ENCODE results near the gene STK32A. TPM values are rescaled to one million over a fixed set of nuclear protein-coding genes. Genes with fewer than 3 reads are reported as not detected.

Gene STK32A
- total RNA-seq, 1 experiment from 2014 or later = 6.8 TPM

DNA sequence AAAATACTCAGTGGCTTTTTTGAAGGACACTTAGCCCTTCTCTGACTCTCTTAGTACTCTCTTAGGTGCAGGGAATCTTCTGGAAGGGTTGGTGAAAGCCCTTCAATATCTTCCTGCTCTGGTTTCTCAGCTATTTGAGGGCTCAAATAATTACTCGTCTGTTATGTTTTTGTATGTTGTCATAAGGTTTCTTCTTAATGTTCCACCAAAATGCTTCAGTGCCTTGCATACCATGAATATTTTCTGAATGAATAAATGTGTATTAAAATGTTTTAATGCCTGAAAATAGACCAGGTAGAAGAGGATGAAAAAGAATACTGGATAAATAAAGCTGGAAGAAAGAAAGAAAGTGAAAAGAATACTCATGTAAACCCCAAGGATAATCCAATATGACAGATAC, 124.3 kb downstream of the STK32A start:
- Histone ChIP-seq H3K9me2 (replicated peaks; ENCODE audit: low read length) (no peaks in the 10 kb centered on the region), H3K36me3 (ENCODE audit: low read depth, low read length) (no peaks in the 10 kb centered on the region), H3K4me2 (ENCODE audit: low read length) (peak overlapping the region; percentile 51; the same call in 1 of the 2 replicates), H3K9ac (ENCODE audit: low read length) (no peak overlapping the region), H3F3A (ENCODE audit: low read length, unreplicated experiment) (no peaks in the 10 kb centered on the region), H3K4me3 (ENCODE audit: low read length) (no peak overlapping the region), H4K20me1 (ENCODE audit: low read length) (no peaks in the 10 kb centered on the region), H3K9me3 (ENCODE audit: low read length) (no peaks in the 10 kb centered on the region), H3K4me1 (ENCODE audit: insufficient read depth, low read length) (peaks cover 35% of the 10 kb centered on the region), H3K27me3 (ENCODE audit: low read length) (no peaks in the 10 kb centered on the region), H2AFZ (ENCODE audit: low read length) (no peak overlapping the region), H3K27ac (ENCODE audit: low read length) (no peak overlapping the region), H3K79me2 (ENCODE audit: low read length) (no peaks in the 10 kb centered on the region)
- TF ChIP-seq EZH2 (IDR thresholded peaks at IDR 0.05; ENCODE audit: low read length, unreplicated experiment) (no peak), EZH2phosphoT487 (IDR thresholded peaks at IDR 0.05; ENCODE audit: borderline replicate concordance, low read length) (no peak)
- TF ChIP-seq, protein P1, sequence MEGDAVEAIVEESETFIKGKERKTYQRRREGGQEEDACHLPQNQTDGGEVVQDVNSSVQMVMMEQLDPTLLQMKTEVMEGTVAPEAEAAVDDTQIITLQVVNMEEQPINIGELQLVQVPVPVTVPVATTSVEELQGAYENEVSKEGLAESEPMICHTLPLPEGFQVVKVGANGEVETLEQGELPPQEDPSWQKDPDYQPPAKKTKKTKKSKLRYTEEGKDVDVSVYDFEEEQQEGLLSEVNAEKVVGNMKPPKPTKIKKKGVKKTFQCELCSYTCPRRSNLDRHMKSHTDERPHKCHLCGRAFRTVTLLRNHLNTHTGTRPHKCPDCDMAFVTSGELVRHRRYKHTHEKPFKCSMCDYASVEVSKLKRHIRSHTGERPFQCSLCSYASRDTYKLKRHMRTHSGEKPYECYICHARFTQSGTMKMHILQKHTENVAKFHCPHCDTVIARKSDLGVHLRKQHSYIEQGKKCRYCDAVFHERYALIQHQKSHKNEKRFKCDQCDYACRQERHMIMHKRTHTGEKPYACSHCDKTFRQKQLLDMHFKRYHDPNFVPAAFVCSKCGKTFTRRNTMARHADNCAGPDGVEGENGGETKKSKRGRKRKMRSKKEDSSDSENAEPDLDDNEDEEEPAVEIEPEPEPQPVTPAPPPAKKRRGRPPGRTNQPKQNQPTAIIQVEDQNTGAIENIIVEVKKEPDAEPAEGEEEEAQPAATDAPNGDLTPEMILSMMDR (conservative IDR thresholded peaks at IDR 0.05; ENCODE audit: low read depth, low read length) = no peak
- CTCF ChIA-PET = no interaction called here
- no TSS peak for BruUV-seq (replicated peaks)
- intact Hi-C loops (cut with micrococcal nuclease) = loop anchor here (1.0 kb wide), 1 partner anchor 11 kb away; no protein-coding TSS in a partner anchor
- ATAC-seq (peak; percentile 48), DNase-seq (peak; percentile 12)
- POLR2A ChIA-PET (ENCODE audit: unreplicated experiment) = no interaction called here

DNA sequence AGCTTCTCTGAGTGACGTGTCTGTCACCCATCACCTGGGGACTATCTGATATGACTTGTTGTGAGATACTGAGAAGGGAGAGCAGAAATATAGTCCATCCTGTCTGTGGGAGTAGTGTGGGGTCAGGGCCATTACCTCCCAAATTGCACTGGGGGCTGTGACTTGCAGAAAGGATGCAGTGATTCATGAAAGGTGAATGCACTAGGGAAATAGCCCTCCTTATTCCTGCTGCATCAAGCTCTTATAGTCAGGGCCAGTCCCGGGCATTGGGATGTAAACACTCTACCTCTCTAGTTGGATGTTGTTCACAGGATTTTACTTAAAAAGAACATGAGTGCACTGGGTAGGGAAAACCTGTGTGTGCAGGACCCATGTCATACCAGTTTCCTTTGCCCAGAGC, 124.8 kb downstream of the STK32A start:
- no TSS peak for BruUV-seq (replicated peaks)
- CTCF ChIA-PET = no interaction called here

DNA sequence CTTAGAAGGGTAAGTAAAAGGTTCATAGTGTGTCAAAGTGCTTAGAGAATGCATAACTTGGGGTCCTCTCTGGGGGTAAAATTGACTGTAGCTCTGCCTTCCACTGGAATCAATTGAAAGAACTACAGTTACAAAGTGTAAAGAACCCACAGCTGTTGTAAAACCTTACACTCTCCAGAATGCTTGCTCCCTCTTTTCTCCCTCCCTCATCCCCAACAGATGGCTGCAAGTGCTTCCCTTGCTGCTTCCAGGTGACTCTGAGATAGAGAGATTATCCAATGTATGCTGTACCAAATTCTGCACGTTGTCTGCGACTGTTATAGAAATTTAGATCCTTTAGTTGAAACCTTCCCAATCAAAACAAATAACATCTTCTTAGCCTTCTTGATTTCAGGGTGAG, 126.0 kb downstream of the STK32A start:
- H3K79me2 ChIP-seq (ENCODE audit: low read length) = no peaks in the 10 kb centered on the region
- TF ChIP-seq EZH2phosphoT487 (IDR thresholded peaks at IDR 0.05; ENCODE audit: borderline replicate concordance, low read length) (no peak), EZH2 (IDR thresholded peaks at IDR 0.05; ENCODE audit: low read length, unreplicated experiment) (no peak)
- TF ChIP-seq, protein P1 (conservative IDR thresholded peaks at IDR 0.05; ENCODE audit: low read depth, low read length) = no peak
- ATAC-seq (no peak), DNase-seq (no peak)
- H3K9me3 ChIP-seq (ENCODE audit: low read length) = no peaks in the 10 kb centered on the region
- H3K9ac ChIP-seq (ENCODE audit: low read length) = no peak overlapping the region
- BruUV-seq (replicated peaks) = no TSS peak
- no peak overlapping the region for H3K4me2 ChIP-seq (ENCODE audit: low read length)
- intact Hi-C loops (cut with micrococcal nuclease) = no loop called here
- H3K36me3 ChIP-seq (ENCODE audit: low read depth, low read length) = no peaks in the 10 kb centered on the region
- POLR2A ChIA-PET (ENCODE audit: unreplicated experiment) = no interaction called here
- CTCF ChIA-PET = no interaction called here
- no peaks in the 10 kb centered on the region for H4K20me1 ChIP-seq (ENCODE audit: low read length)
- H3K4me1 ChIP-seq (ENCODE audit: insufficient read depth, low read length) = peaks cover 35% of the 10 kb centered on the region
- no peak overlapping the region for H2AFZ ChIP-seq (ENCODE audit: low read length)
- no peak overlapping the region for H3K27ac ChIP-seq (ENCODE audit: low read length)
- no peaks in the 10 kb centered on the region for H3K27me3 ChIP-seq (ENCODE audit: low read length)
- no peaks in the 10 kb centered on the region for H3F3A ChIP-seq (ENCODE audit: low read length, unreplicated experiment)
- H3K9me2 ChIP-seq (replicated peaks; ENCODE audit: low read length) = no peaks in the 10 kb centered on the region
- no peak overlapping the region for H3K4me3 ChIP-seq (ENCODE audit: low read length)

More for the DNA sequence above, 124.8 kb downstream of the STK32A start:
- POLR2A ChIA-PET (ENCODE audit: unreplicated experiment) = no interaction called here
- TF ChIP-seq, protein P1 (conservative IDR thresholded peaks at IDR 0.05; ENCODE audit: low read depth, low read length) = no peak
- TF ChIP-seq EZH2phosphoT487 (IDR thresholded peaks at IDR 0.05; ENCODE audit: borderline replicate concordance, low read length) = no peak
- TF ChIP-seq EZH2 (IDR thresholded peaks at IDR 0.05; ENCODE audit: low read length, unreplicated experiment) = no peak
- Histone ChIP-seq H3K4me1 (ENCODE audit: insufficient read depth, low read length) (peaks cover 35% of the 10 kb centered on the region), H3K27me3 (ENCODE audit: low read length) (no peaks in the 10 kb centered on the region), H3K9me3 (ENCODE audit: low read length) (no peaks in the 10 kb centered on the region), H4K20me1 (ENCODE audit: low read length) (no peaks in the 10 kb centered on the region), H3K4me2 (ENCODE audit: low read length) (peak overlapping the region; percentile 51; the same call in 1 of the 2 replicates), H3F3A (ENCODE audit: low read length, unreplicated experiment) (no peaks in the 10 kb centered on the region), H3K36me3 (ENCODE audit: low read depth, low read length) (no peaks in the 10 kb centered on the region), H3K9ac (ENCODE audit: low read length) (no peak overlapping the region), H3K79me2 (ENCODE audit: low read length) (no peaks in the 10 kb centered on the region), H2AFZ (ENCODE audit: low read length) (no peak overlapping the region), H3K27ac (ENCODE audit: low read length) (no peak overlapping the region), H3K9me2 (replicated peaks; ENCODE audit: low read length) (no peaks in the 10 kb centered on the region), H3K4me3 (ENCODE audit: low read length) (no peak overlapping the region)
- peak; percentile 8 for DNase-seq
- intact Hi-C loops (cut with micrococcal nuclease) = loop anchor here (1.0 kb wide), 1 partner anchor 11 kb away; no protein-coding TSS in a partner anchor
- peak; percentile 27 for ATAC-seq
